Endometrial microvascular endothelial cells (primary cell): Measurements from ENCODE around the gene ASB18. TPM values are rescaled to one million over a fixed set of nuclear protein-coding genes. Genes with fewer than 3 reads are reported as not detected.

ENCODE experiments used
- in situ Hi-C: cut with HindIII; loops from 2 replicates; pipeline ENCODE4 v1.10.0; 2017; ENCODE audit warnings: low sequenced_read_pairs, low pct_unique_long_range_greater_than_20kb; ENCODE audit errors: inconsistent ontology term
- total RNA-seq: library from RNA; depleted of rRNA; stranded (reverse); fragments of >200 nt; gene quantifications from one replicate; pipeline ENCODE4 v1.2.3, GENCODE V29; 2015; ENCODE audit errors: inconsistent ontology term

The ASB18 gene
- not detected for total RNA-seq

- in situ Hi-C loops, result no loop called here
These were observed at the start of gene ASB18 for GRCh38 chr2:236264256-236264655. ASB18 (minus strand) TSS chr2:236264406; CDS start chr2:236264345, 61 bp downstream.

GRCh38 chr2:236311286-236311685 lies 47.1 kb upstream of the ASB18 start:
- in situ Hi-C loops, result no loop called here

- in situ Hi-C loops, result no loop called here
These were observed 45.4 kb upstream of the ASB18 start for GRCh38 chr2:236309669-236310029.

- in situ Hi-C loops, result no loop called here
These were observed 44.9 kb upstream of the ASB18 start for GRCh38 chr2:236308855-236309668.

- in situ Hi-C loops, result no loop called here
These were observed 43.4 kb upstream of the ASB18 start for GRCh38 chr2:236307641-236308040.

GRCh38 chr2:236306825-236307540 lies 42.8 kb upstream of the ASB18 start:
- in situ Hi-C loops, result no loop called here

- in situ Hi-C loops, result no loop called here
These were observed 41.9 kb upstream of the ASB18 start for GRCh38 chr2:236305964-236306605.

GRCh38 chr2:236305531-236305930 lies 41.3 kb upstream of the ASB18 start:
- in situ Hi-C loops, result no loop called here

GRCh38 chr2:236303935-236304334 lies 39.7 kb upstream of the ASB18 start:
- in situ Hi-C loops, result no loop called here

- in situ Hi-C loops, result no loop called here
These were observed 38.3 kb upstream of the ASB18 start for GRCh38 chr2:236302555-236302954.

GRCh38 chr2:236298924-236299475 lies 34.8 kb upstream of the ASB18 start:
- in situ Hi-C loops, result no loop called here

GRCh38 chr2:236295481-236295880 lies 31.3 kb upstream of the ASB18 start:
- in situ Hi-C loops, result no loop called here

- in situ Hi-C loops, result no loop called here
These were observed 30.4 kb upstream of the ASB18 start for GRCh38 chr2:236294647-236295046.

GRCh38 chr2:236293241-236293810 lies 29.1 kb upstream of the ASB18 start:
- in situ Hi-C loops, result no loop called here

- in situ Hi-C loops, result no loop called here
These were observed 27.7 kb upstream of the ASB18 start for GRCh38 chr2:236291911-236292310.

GRCh38 chr2:236291476-236291875 lies 27.3 kb upstream of the ASB18 start:
- in situ Hi-C loops, result no loop called here

GRCh38 chr2:236290742-236291425 lies 26.7 kb upstream of the ASB18 start:
- in situ Hi-C loops, result no loop called here

- in situ Hi-C loops, result no loop called here
These were observed 25.7 kb upstream of the ASB18 start for GRCh38 chr2:236289766-236290462.
